Measurements from ENCODE around the gene C3orf85. TPM values are rescaled to one million over a fixed set of nuclear protein-coding genes. Genes with fewer than 3 reads are reported as not detected.

Gene C3orf85
- not detected for total RNA-seq
- not detected for polyA plus RNA-seq (2013, experiment 1 of 2)
- not detected for polyA plus RNA-seq (2013, experiment 2 of 2)
- total RNA-seq = 0 to 0.18 (median 0) reads per million in 172 experiments

GRCh38 chr3:109136523-109136922, at the start of gene C3orf85:
TSS of gene C3orf85 (plus strand) at chr3:109136719. CDS start at chr3:109136848, 129 bp downstream.
- H3K4me1 ChIP-seq (ENCODE audit: insufficient read depth, low read length) = no peaks in the 10 kb centered on the region
- Mint-ChIP-seq H3K27ac (no peak within 1 kb of the TSS), H3K9me3 (no peaks in the 10 kb centered on the region), H3K4me3 (no peak within 1 kb of the TSS), H3K4me1 (ENCODE audit: low read depth) (no peaks in the 10 kb centered on the region), H3K27me3 (no peaks in the 10 kb centered on the region), H3K36me3 (ENCODE audit: low read depth) (no peaks in the 10 kb centered on the region)
- H3K27ac ChIP-seq (ENCODE audit: low read depth in 1 of 2, low read length in 2 of 2) = no peak within 1 kb of the TSS
- H3K36me3 ChIP-seq (ENCODE audit: insufficient read depth, low read length) = no peaks in the 10 kb centered on the region
- H3K9me3 ChIP-seq (ENCODE audit: control insufficient read depth in 1 of 2, insufficient read depth in 1 of 2, low read length in 2 of 2) = no peaks in the 10 kb centered on the region
- POLR2A ChIA-PET = no interaction called here
- intact Hi-C loops (cut with DNase I, micrococcal nuclease) = no loop called here
- no peak for TF ChIP-seq CTCF (IDR thresholded peaks at IDR 0.05)
- no peaks in the 10 kb centered on the region for H3K27me3 ChIP-seq (ENCODE audit: control insufficient read depth in 1 of 2, insufficient read depth in 2 of 2, low read length in 2 of 2)
- H3K4me3 ChIP-seq (ENCODE audit: low read length) = no peak within 1 kb of the TSS
- no peak for DNase-seq
- CTCF ChIA-PET = no interaction called here
- ATAC-seq (ENCODE audit: poor library complexity) = no peak

- intact Hi-C loops (cut with DNase I, micrococcal nuclease) = no loop called here
- CTCF ChIA-PET = no interaction called here
Measured at GRCh38 chr3:109089265-109089664, 47.3 kb upstream of the C3orf85 start.

GRCh38 chr3:109091846-109092245, 44.7 kb upstream of the C3orf85 start:
- no peaks in the 10 kb centered on the region for H3K27me3 ChIP-seq (ENCODE audit: control insufficient read depth in 1 of 2, insufficient read depth in 2 of 2, low read length in 2 of 2)
- Mint-ChIP-seq H3K27me3 (peaks cover 9% of the 10 kb centered on the region), H3K9me3 (no peaks in the 10 kb centered on the region), H3K36me3 (ENCODE audit: low read depth) (no peaks in the 10 kb centered on the region), H3K4me1 (ENCODE audit: low read depth) (no peaks in the 10 kb centered on the region), H3K4me3 (no peak overlapping the region), H3K27ac (no peak overlapping the region)
- no peak for TF ChIP-seq CTCF (IDR thresholded peaks at IDR 0.05)
- no peak overlapping the region for H3K4me3 ChIP-seq (ENCODE audit: low read length)
- POLR2A ChIA-PET = no interaction called here
- CTCF ChIA-PET = no interaction called here
- no peaks in the 10 kb centered on the region for H3K4me1 ChIP-seq (ENCODE audit: insufficient read depth, low read length)
- intact Hi-C loops (cut with DNase I, micrococcal nuclease) = no loop called here
- no peaks in the 10 kb centered on the region for H3K36me3 ChIP-seq (ENCODE audit: insufficient read depth, low read length)
- ATAC-seq (ENCODE audit: poor library complexity) (no peak), DNase-seq (no peak)
- H3K27ac ChIP-seq (ENCODE audit: low read depth in 1 of 2, low read length in 2 of 2) = no peak overlapping the region
- H3K9me3 ChIP-seq (ENCODE audit: control insufficient read depth in 1 of 2, insufficient read depth in 1 of 2, low read length in 2 of 2) = no peaks in the 10 kb centered on the region

More at GRCh38 chr3:109089265-109089664, 47.3 kb upstream of the C3orf85 start:
- no peak overlapping the region for H3K4me3 Mint-ChIP-seq
- no peak for ATAC-seq (ENCODE audit: poor library complexity)
- H3K27ac ChIP-seq (ENCODE audit: low read depth in 1 of 2, low read length in 2 of 2) = no peak overlapping the region
- no peaks in the 10 kb centered on the region for H3K4me1 Mint-ChIP-seq (ENCODE audit: low read depth)
- no peak overlapping the region for H3K27ac Mint-ChIP-seq
- H3K4me1 ChIP-seq (ENCODE audit: insufficient read depth, low read length) = no peaks in the 10 kb centered on the region
- H3K9me3 Mint-ChIP-seq = no peaks in the 10 kb centered on the region
- H3K27me3 Mint-ChIP-seq = peaks cover 16% of the 10 kb centered on the region
- no peaks in the 10 kb centered on the region for H3K36me3 Mint-ChIP-seq (ENCODE audit: low read depth)
- TF ChIP-seq CTCF (IDR thresholded peaks at IDR 0.05) = no peak
- no peak overlapping the region for H3K4me3 ChIP-seq (ENCODE audit: low read length)
- POLR2A ChIA-PET = no interaction called here
- no peak for DNase-seq
- H3K9me3 ChIP-seq (ENCODE audit: control insufficient read depth in 1 of 2, insufficient read depth in 1 of 2, low read length in 2 of 2) = no peaks in the 10 kb centered on the region
- H3K27me3 ChIP-seq (ENCODE audit: control insufficient read depth in 1 of 2, insufficient read depth in 2 of 2, low read length in 2 of 2) = peaks cover 0 to 3% of the 10 kb centered on the region in 2 experiments
- H3K36me3 ChIP-seq (ENCODE audit: insufficient read depth, low read length) = no peaks in the 10 kb centered on the region
